Esophagus (tissue), 2 donors: ENCODE data around the gene SPX. TPM values are rescaled to one million over a fixed set of nuclear protein-coding genes. Genes with fewer than 3 reads are reported as not detected.

Source experiments
- H3K27ac ChIP-seq, 2 donors: one replicate each; pipeline ENCODE4 v1.5.1; 2013; ENCODE audit warnings: low read depth in 2 of 2, mild to moderate bottlenecking in 2 of 2, inconsistent platforms in 1 of 2, low read length in 1 of 2, moderate library complexity in 1 of 2
- H3K27me3 ChIP-seq, 2 donors: one replicate each; pipeline ENCODE4 v1.6.1; 2013; ENCODE audit warnings: low read length in 2 of 2, control low read depth in 1 of 2, mild to moderate bottlenecking in 1 of 2; ENCODE audit not compliant: insufficient read depth in 2 of 2, control insufficient read depth in 1 of 2
- H3K36me3 ChIP-seq, 2 donors: one replicate each; pipeline ENCODE4 v1.6.1; 2013; ENCODE audit warnings: low read length in 1 of 2; ENCODE audit not compliant: control insufficient read depth in 2 of 2, insufficient read depth in 2 of 2
- H3K4me1 ChIP-seq, 2 donors: one replicate each; pipeline ENCODE4 v1.6.1; 2013; ENCODE audit warnings: low read length in 1 of 2; ENCODE audit not compliant: control insufficient read depth in 2 of 2, insufficient read depth in 2 of 2
- H3K4me3 ChIP-seq, 2 donors: one replicate each; pipeline ENCODE4 v1.5.1; 2013; ENCODE audit warnings: low read length in 2 of 2, mild to moderate bottlenecking in 2 of 2, low read depth in 1 of 2, moderate library complexity in 1 of 2
- H3K9me3 ChIP-seq, 2 donors: one replicate each; pipeline ENCODE4 v1.6.1; 2013; ENCODE audit warnings: mild to moderate bottlenecking in 2 of 2, low read depth in 1 of 2, low read length in 1 of 2, moderate library complexity in 1 of 2; ENCODE audit not compliant: control insufficient read depth in 2 of 2, insufficient read depth in 1 of 2
- WGBS, 2 donors: extraction: QIAGEN DNeasy Blood & Tissue Kit; methylation state at CpG; one replicate each; pipeline ENCODE4 v1.1.7; 2013; 5-methylcytosine and 5-hydroxymethylcytosine counted together
- polyA plus RNA-seq, 2 donors: library from polyadenylated mRNA; stranded (reverse); fragments of 200-250 nt; gene quantifications; one replicate each; pipeline ENCODE4 v1.2.3, GENCODE V29; 2013
- donor health status: healthy with polysubstance abuse.
- donor health status: Bipolar disorder and iron deficiency.

Gene SPX
- polyA plus RNA-seq, 2 donors, result 0.02 TPM; not detected in 1

- Histone ChIP-seq H3K4me3 (no peak overlapping the region), H3K27ac (no peak overlapping the region), H3K27me3 (no peaks in the 10 kb centered on the region), H3K36me3 (no peaks in the 10 kb centered on the region), H3K9me3 (peaks cover 0 to 2% of the 10 kb centered on the region in 2 donors), H3K4me1 (no peaks in the 10 kb centered on the region)
- WGBS, 2 donors, result 29 to 35% methylated on average over 4 of the region's 4 CpGs
Observed at GRCh38 chr12:21551841-21552465, 25.9 kb downstream of the SPX start.

GRCh38 chr12:21552635-21553328 is 26.7 kb downstream of the SPX start:
- no peak overlapping the region for H3K4me3 ChIP-seq
- H3K27me3 ChIP-seq, result no peaks in the 10 kb centered on the region
- no peaks in the 10 kb centered on the region for H3K36me3 ChIP-seq
- no peak overlapping the region for H3K27ac ChIP-seq
- H3K4me1 ChIP-seq, result no peaks in the 10 kb centered on the region
- WGBS, 2 donors, result 66 to 67% methylated on average over 6 of the region's 6 CpGs
- H3K9me3 ChIP-seq, result peaks cover 0 to 2% of the 10 kb centered on the region in 2 donors

GRCh38 chr12:21553329-21553675 is 27.2 kb downstream of the SPX start:
- H3K36me3 ChIP-seq, result no peaks in the 10 kb centered on the region
- no peak overlapping the region for H3K4me3 ChIP-seq
- no peaks in the 10 kb centered on the region for H3K4me1 ChIP-seq
- H3K9me3 ChIP-seq, result peaks cover 0 to 2% of the 10 kb centered on the region in 2 donors
- H3K27me3 ChIP-seq, result no peaks in the 10 kb centered on the region
- H3K27ac ChIP-seq, result no peak overlapping the region

GRCh38 chr12:21558100-21558679 is 32.1 kb downstream of the SPX start:
- Histone ChIP-seq H3K4me3 (no peak overlapping the region), H3K4me1 (no peaks in the 10 kb centered on the region), H3K9me3 (peaks cover 0 to 2% of the 10 kb centered on the region in 2 donors), H3K27ac (no peak overlapping the region), H3K36me3 (no peaks in the 10 kb centered on the region), H3K27me3 (no peaks in the 10 kb centered on the region)
- WGBS, 2 donors, result 77 to 81% methylated on average over 9 of the region's 9 CpGs

GRCh38 chr12:21559855-21560569 is 33.9 kb downstream of the SPX start:
- WGBS, 2 donors, result 51 to 52% methylated on average over 7 of the region's 7 CpGs
- no peaks in the 10 kb centered on the region for H3K27me3 ChIP-seq
- H3K4me3 ChIP-seq, result no peak overlapping the region
- peaks cover 0 to 2% of the 10 kb centered on the region in 2 donors for H3K9me3 ChIP-seq
- no peak overlapping the region for H3K27ac ChIP-seq
- no peaks in the 10 kb centered on the region for H3K4me1 ChIP-seq
- no peaks in the 10 kb centered on the region for H3K36me3 ChIP-seq

GRCh38 chr12:21561158-21561557 is 35.1 kb downstream of the SPX start:
- no peaks in the 10 kb centered on the region for H3K4me1 ChIP-seq
- 37 to 46% methylated on average over 2 of the region's 2 CpGs for WGBS, 2 donors
- no peak overlapping the region for H3K4me3 ChIP-seq
- H3K27me3 ChIP-seq, result no peaks in the 10 kb centered on the region
- no peaks in the 10 kb centered on the region for H3K36me3 ChIP-seq
- H3K27ac ChIP-seq, result no peak overlapping the region
- peaks cover 0 to 2% of the 10 kb centered on the region in 2 donors for H3K9me3 ChIP-seq

GRCh38 chr12:21562859-21563258 is 36.8 kb downstream of the SPX start:
- WGBS, 2 donors, result 34 to 45% methylated on average over 2 of the region's 2 CpGs
- Histone ChIP-seq H3K4me3 (no peak overlapping the region), H3K9me3 (no peaks in the 10 kb centered on the region), H3K36me3 (no peaks in the 10 kb centered on the region), H3K27me3 (no peaks in the 10 kb centered on the region), H3K4me1 (no peaks in the 10 kb centered on the region), H3K27ac (no peak overlapping the region)

GRCh38 chr12:21566223-21566906 is 40.3 kb downstream of the SPX start:
- H3K4me3 ChIP-seq, result no peak overlapping the region
- H3K9me3 ChIP-seq, result no peaks in the 10 kb centered on the region
- H3K27me3 ChIP-seq, result no peaks in the 10 kb centered on the region
- H3K4me1 ChIP-seq, result no peaks in the 10 kb centered on the region
- no peaks in the 10 kb centered on the region for H3K36me3 ChIP-seq
- no peak overlapping the region for H3K27ac ChIP-seq
- WGBS, 2 donors, result 82 to 88% methylated on average over 5 of the region's 5 CpGs

GRCh38 chr12:21566907-21567394 is 40.9 kb downstream of the SPX start:
- 86 to 89% methylated on average over 3 of the region's 3 CpGs for WGBS, 2 donors
- H3K4me3 ChIP-seq, result no peak overlapping the region
- H3K27me3 ChIP-seq, result no peaks in the 10 kb centered on the region
- H3K9me3 ChIP-seq, result no peaks in the 10 kb centered on the region
- H3K36me3 ChIP-seq, result no peaks in the 10 kb centered on the region
- H3K4me1 ChIP-seq, result no peaks in the 10 kb centered on the region
- H3K27ac ChIP-seq, result no peak overlapping the region
